Stomach (tissue), 4 donors: ENCODE data around the gene RAB26.

Experiments
- POLR2A ChIP-seq, 4 donors: fragments of 450-650 bp; IDR thresholded peaks; one replicate each; pipeline ENCODE4 v1.6.1; 2016; ENCODE audit warnings: antibody characterized with exemption in 4 of 4, control low read depth in 2 of 4, mild to moderate bottlenecking in 1 of 4, moderate library complexity in 1 of 4
- TF ChIP-seq, protein P1 (sequence below), 7 experiments: fragments of 450-650 bp in 4 of 7; fragments of 200-600 bp in 3 of 7; sonication (generic) in 3 of 7; IDR thresholded peaks; one replicate each; pipeline ENCODE4 v1.5.1; 2016 to 2019; ENCODE audit warnings: antibody characterized with exemption in 7 of 7, control low read depth in 2 of 7, mild to moderate bottlenecking in 1 of 7

DNA sequence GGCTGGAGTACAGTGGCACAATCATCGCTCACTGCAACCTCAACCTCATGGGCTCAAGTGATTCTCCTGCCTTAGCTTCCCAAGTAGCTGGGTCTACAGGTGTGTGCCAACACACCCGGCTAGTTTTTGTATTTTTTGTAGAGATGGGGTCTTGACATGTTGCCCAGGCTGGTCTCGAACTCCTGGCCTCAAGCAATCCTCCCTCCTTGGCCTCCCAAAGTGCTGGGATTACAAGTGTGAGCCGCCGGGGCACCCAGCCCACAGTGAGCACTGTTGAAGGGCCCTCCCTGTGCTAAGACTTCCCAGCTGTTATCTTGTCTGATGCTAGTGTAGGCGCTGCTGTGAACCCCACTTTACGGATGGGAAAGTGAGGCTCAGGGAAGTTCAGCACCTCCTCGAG lies 40.0 kb downstream of the RAB26 start:
- TF ChIP-seq, protein P1, sequence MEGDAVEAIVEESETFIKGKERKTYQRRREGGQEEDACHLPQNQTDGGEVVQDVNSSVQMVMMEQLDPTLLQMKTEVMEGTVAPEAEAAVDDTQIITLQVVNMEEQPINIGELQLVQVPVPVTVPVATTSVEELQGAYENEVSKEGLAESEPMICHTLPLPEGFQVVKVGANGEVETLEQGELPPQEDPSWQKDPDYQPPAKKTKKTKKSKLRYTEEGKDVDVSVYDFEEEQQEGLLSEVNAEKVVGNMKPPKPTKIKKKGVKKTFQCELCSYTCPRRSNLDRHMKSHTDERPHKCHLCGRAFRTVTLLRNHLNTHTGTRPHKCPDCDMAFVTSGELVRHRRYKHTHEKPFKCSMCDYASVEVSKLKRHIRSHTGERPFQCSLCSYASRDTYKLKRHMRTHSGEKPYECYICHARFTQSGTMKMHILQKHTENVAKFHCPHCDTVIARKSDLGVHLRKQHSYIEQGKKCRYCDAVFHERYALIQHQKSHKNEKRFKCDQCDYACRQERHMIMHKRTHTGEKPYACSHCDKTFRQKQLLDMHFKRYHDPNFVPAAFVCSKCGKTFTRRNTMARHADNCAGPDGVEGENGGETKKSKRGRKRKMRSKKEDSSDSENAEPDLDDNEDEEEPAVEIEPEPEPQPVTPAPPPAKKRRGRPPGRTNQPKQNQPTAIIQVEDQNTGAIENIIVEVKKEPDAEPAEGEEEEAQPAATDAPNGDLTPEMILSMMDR (IDR thresholded peaks at IDR 0.05): no peak
- TF ChIP-seq POLR2A (IDR thresholded peaks at IDR 0.05): no peak
